NK-92 (cell line): Measurements from ENCODE around the gene ATP8B4.
"Not testable (repeated sequence)": the region's sequence is repeated elsewhere in the genome, so short reads cannot be mapped to it uniquely, and the experiment has no call there.

Experiments used
- DNase-seq: peaks from one replicate; lab custom pipeline; 2025; ENCODE audit not compliant: unreplicated experiment; lab: John Stamatoyannopoulos, UW

Gene ATP8B4

GRCh38 chr15:50112488-50113186, 6.4 kb downstream of the ATP8B4 start:
- DNase-seq = no peak

- no peak for DNase-seq
Observed at GRCh38 chr15:50110285-50110684, 8.7 kb downstream of the ATP8B4 start.

- no peak for DNase-seq
Observed at GRCh38 chr15:50109076-50109987, 9.7 kb downstream of the ATP8B4 start.

GRCh38 chr15:50108461-50108860, 10.6 kb downstream of the ATP8B4 start:
- no peak for DNase-seq

- no peak for DNase-seq
Observed at GRCh38 chr15:50107591-50108408, 11.2 kb downstream of the ATP8B4 start.

- DNase-seq = no peak
Observed at GRCh38 chr15:50107157-50107556, 11.9 kb downstream of the ATP8B4 start.

GRCh38 chr15:50106457-50106856, 12.6 kb downstream of the ATP8B4 start:
- no peak for DNase-seq

GRCh38 chr15:50100486-50100885, 18.5 kb downstream of the ATP8B4 start:
- no peak for DNase-seq

GRCh38 chr15:50098545-50098944, 20.5 kb downstream of the ATP8B4 start:
- no peak for DNase-seq

GRCh38 chr15:50095938-50096821, 22.9 kb downstream of the ATP8B4 start:
- DNase-seq = no peak

- DNase-seq = not testable (repeated sequence)
Observed at GRCh38 chr15:50089386-50089785, 29.6 kb downstream of the ATP8B4 start.

GRCh38 chr15:50084932-50085331, 34.1 kb downstream of the ATP8B4 start:
- DNase-seq = no peak

GRCh38 chr15:50083424-50084025, 35.5 kb downstream of the ATP8B4 start:
- DNase-seq = no peak

GRCh38 chr15:50082066-50082465, 37.0 kb downstream of the ATP8B4 start:
- DNase-seq = no peak

GRCh38 chr15:50077651-50078050, 41.4 kb downstream of the ATP8B4 start:
- DNase-seq = no peak

GRCh38 chr15:50077176-50077575, 41.9 kb downstream of the ATP8B4 start:
- no peak for DNase-seq

- no peak for DNase-seq
Observed at GRCh38 chr15:50075319-50075718, 43.7 kb downstream of the ATP8B4 start.

GRCh38 chr15:50071551-50072258, 47.3 kb downstream of the ATP8B4 start:
- no peak for DNase-seq

- no peak for DNase-seq
Observed at GRCh38 chr15:50068016-50068415, 51.0 kb downstream of the ATP8B4 start.
